GM23338 (cell line): Measurements from ENCODE around the gene CACNG7. TPM values are rescaled to one million over a fixed set of nuclear protein-coding genes. Genes with fewer than 3 reads are reported as not detected.

Experiments used
- ATAC-seq: fragments of 200-7000 bp; cut with Tn5 transposase; 3 replicates; pipeline ENCODE4 v1.9.1; 2020
- DNase-seq: peaks from one replicate; pipeline ENCODE4 v3.0.0-alpha.2; 2015; ENCODE audit warnings: low spot score
- H2AFZ ChIP-seq: fragments of 200-600 bp; sonication (generic); 2 replicates; pipeline ENCODE4 v1.8.0; 2016; ENCODE audit warnings: antibody characterized with exemption, mild to moderate bottlenecking, moderate library complexity
- H3F3A ChIP-seq: fragments of 200-600 bp; sonication (generic); replicated peaks from 2 replicates; pipeline ENCODE4 v1.8.0; 2017; ENCODE audit warnings: antibody characterized with exemption, mixed run types, low read depth
- H3K27ac ChIP-seq: fragments of 200-600 bp; sonication (generic); 2 replicates; pipeline ENCODE4 v1.6.1; 2016; ENCODE audit warnings: low read depth
- H3K27me3 ChIP-seq: fragments of 200-600 bp; sonication (generic); 2 replicates; pipeline ENCODE4 v1.8.0; 2016; ENCODE audit warnings: mild to moderate bottlenecking, mixed run types, moderate library complexity; ENCODE audit not compliant: insufficient read depth
- H3K36me3 ChIP-seq: fragments of 200-600 bp; sonication (generic); 2 replicates; pipeline ENCODE4 v1.8.0; 2016; ENCODE audit warnings: mild to moderate bottlenecking; ENCODE audit not compliant: insufficient read depth
- H3K4me1 ChIP-seq: fragments of 200-600 bp; sonication (generic); 2 replicates; pipeline ENCODE4 v1.8.0; 2016; ENCODE audit warnings: mild to moderate bottlenecking, moderate library complexity; ENCODE audit not compliant: insufficient read depth
- H3K4me2 ChIP-seq: fragments of 200-600 bp; sonication (generic); 2 replicates; pipeline ENCODE4 v1.7.1; 2017; ENCODE audit warnings: mixed run types
- H3K4me3 ChIP-seq: fragments of 200-600 bp; sonication (generic); 2 replicates; pipeline ENCODE4 v1.6.1; 2016; ENCODE audit warnings: mixed run types
- H3K79me2 ChIP-seq: fragments of 200-600 bp; sonication (generic); replicated peaks from 2 replicates; pipeline ENCODE4 v1.8.0; 2017; ENCODE audit warnings: mild to moderate bottlenecking; ENCODE audit not compliant: insufficient read depth
- H3K9me2 ChIP-seq: fragments of 200-600 bp; sonication (generic); 2 replicates; pipeline ENCODE4 v1.8.0; 2017; ENCODE audit not compliant: insufficient read depth
- H4K20me1 ChIP-seq: fragments of 200-600 bp; sonication (generic); replicated peaks from 2 replicates; pipeline ENCODE4 v1.8.0; 2017; ENCODE audit warnings: mild to moderate bottlenecking; ENCODE audit not compliant: insufficient read depth
- H3K27ac Mint-ChIP-seq: 2 replicates; pipeline ENCODE4 v1.8.0; 2020; ENCODE audit warnings: inconsistent platforms, mild to moderate bottlenecking, moderate library complexity, mixed read lengths
- H3K27me3 Mint-ChIP-seq: 3 replicates; pipeline ENCODE4 v1.8.0; 2022; ENCODE audit warnings: low read depth, mild to moderate bottlenecking, moderate library complexity, mixed read lengths, inconsistent platforms; ENCODE audit not compliant: insufficient read depth, poor library complexity
- H3K36me3 Mint-ChIP-seq: 3 replicates; pipeline ENCODE4 v1.8.0; 2021; ENCODE audit warnings: low read depth, mild to moderate bottlenecking, inconsistent platforms, moderate library complexity, mixed read lengths
- H3K4me1 Mint-ChIP-seq: 3 replicates; pipeline ENCODE4 v1.8.0; 2020; ENCODE audit warnings: mild to moderate bottlenecking, inconsistent platforms, mixed read lengths
- H3K4me3 Mint-ChIP-seq: 3 replicates; pipeline ENCODE4 v1.8.0; 2021; ENCODE audit warnings: moderate library complexity, mild to moderate bottlenecking, inconsistent platforms, mixed read lengths
- H3K9me3 Mint-ChIP-seq: 3 replicates; pipeline ENCODE4 v1.8.0; 2020; ENCODE audit warnings: moderate library complexity, mild to moderate bottlenecking, inconsistent platforms, mixed read lengths
- POLR2AphosphoS5 ChIP-seq: IDR thresholded peaks from 2 replicates; pipeline ENCODE4 v1.6.1; 2016; ENCODE audit warnings: antibody characterized with exemption, low read depth
- polyA plus RNA-seq: library from polyadenylated mRNA; unstranded; fragments of >200 nt; fragmentation: Nextera tagmentation; extraction: Ambion mirVana; gene quantifications from 2 replicates; pipeline ENCODE4 v1.2.1, GENCODE V29; 2016
- total RNA-seq: library from RNA; depleted of rRNA; stranded (reverse); fragments of >200 nt; shearing (Covaris generic); gene quantifications from 2 replicates; pipeline ENCODE4 v1.2.3, GENCODE V29; 2014
- TF ChIP-seq, protein P1 (sequence below): fragments of 250-450 bp; sonication (Bioruptor Pico); IDR thresholded peaks from 2 replicates; pipeline ENCODE4 v1.5.0; 2020; ENCODE audit warnings: mild to moderate bottlenecking, moderate library complexity

CACNG7 gene
- total and polyA plus RNA-seq, 2 experiments from 2014 or later, result 9.8 to 15.6 TPM

DNA sequence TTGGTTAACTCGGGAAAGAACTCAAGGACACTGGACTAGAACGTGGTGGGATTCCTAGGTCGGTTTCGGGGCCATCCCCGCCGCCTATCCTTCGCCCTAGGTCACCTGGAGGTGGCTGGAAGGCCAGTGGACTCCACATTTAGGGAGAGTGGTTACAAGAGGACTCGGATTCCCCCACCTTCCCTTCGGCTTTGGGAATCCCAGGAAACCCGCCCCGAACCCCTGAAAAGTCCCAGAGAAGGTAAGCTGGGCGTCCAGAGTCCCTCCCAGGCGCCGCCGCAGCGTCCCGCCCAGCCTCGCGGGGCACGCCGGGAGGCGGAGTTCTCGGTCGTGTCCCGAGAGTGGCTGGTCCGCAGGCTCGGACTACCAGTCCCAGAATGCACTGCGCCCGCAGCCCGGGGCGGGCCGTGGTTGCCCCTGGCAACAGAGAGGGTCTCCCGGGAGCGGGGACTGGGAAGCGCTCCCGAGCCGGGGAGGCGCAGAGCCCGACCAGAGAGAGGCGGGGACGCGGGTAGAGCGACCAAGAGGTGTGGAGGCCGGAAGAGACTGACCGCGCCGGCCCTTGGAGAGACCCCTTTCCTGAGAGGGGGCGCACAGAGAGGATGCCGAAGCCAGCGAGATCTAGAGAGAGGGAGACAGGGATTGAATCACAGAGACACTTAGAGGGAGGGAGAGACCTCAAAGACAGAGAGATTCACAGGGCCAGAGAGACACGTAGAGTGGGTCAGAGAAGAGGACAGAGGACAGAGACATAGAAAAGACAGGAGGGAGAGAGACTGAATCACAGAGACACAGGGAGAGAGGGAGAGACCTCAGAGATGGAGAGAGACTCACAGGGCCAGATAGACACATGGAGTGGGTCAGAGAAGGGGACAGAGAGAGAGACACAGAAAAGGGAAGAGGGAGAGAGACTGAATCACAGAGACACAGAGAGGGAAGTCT, 29.7 kb upstream of the CACNG7 start (continued):
- TF ChIP-seq, protein P1, sequence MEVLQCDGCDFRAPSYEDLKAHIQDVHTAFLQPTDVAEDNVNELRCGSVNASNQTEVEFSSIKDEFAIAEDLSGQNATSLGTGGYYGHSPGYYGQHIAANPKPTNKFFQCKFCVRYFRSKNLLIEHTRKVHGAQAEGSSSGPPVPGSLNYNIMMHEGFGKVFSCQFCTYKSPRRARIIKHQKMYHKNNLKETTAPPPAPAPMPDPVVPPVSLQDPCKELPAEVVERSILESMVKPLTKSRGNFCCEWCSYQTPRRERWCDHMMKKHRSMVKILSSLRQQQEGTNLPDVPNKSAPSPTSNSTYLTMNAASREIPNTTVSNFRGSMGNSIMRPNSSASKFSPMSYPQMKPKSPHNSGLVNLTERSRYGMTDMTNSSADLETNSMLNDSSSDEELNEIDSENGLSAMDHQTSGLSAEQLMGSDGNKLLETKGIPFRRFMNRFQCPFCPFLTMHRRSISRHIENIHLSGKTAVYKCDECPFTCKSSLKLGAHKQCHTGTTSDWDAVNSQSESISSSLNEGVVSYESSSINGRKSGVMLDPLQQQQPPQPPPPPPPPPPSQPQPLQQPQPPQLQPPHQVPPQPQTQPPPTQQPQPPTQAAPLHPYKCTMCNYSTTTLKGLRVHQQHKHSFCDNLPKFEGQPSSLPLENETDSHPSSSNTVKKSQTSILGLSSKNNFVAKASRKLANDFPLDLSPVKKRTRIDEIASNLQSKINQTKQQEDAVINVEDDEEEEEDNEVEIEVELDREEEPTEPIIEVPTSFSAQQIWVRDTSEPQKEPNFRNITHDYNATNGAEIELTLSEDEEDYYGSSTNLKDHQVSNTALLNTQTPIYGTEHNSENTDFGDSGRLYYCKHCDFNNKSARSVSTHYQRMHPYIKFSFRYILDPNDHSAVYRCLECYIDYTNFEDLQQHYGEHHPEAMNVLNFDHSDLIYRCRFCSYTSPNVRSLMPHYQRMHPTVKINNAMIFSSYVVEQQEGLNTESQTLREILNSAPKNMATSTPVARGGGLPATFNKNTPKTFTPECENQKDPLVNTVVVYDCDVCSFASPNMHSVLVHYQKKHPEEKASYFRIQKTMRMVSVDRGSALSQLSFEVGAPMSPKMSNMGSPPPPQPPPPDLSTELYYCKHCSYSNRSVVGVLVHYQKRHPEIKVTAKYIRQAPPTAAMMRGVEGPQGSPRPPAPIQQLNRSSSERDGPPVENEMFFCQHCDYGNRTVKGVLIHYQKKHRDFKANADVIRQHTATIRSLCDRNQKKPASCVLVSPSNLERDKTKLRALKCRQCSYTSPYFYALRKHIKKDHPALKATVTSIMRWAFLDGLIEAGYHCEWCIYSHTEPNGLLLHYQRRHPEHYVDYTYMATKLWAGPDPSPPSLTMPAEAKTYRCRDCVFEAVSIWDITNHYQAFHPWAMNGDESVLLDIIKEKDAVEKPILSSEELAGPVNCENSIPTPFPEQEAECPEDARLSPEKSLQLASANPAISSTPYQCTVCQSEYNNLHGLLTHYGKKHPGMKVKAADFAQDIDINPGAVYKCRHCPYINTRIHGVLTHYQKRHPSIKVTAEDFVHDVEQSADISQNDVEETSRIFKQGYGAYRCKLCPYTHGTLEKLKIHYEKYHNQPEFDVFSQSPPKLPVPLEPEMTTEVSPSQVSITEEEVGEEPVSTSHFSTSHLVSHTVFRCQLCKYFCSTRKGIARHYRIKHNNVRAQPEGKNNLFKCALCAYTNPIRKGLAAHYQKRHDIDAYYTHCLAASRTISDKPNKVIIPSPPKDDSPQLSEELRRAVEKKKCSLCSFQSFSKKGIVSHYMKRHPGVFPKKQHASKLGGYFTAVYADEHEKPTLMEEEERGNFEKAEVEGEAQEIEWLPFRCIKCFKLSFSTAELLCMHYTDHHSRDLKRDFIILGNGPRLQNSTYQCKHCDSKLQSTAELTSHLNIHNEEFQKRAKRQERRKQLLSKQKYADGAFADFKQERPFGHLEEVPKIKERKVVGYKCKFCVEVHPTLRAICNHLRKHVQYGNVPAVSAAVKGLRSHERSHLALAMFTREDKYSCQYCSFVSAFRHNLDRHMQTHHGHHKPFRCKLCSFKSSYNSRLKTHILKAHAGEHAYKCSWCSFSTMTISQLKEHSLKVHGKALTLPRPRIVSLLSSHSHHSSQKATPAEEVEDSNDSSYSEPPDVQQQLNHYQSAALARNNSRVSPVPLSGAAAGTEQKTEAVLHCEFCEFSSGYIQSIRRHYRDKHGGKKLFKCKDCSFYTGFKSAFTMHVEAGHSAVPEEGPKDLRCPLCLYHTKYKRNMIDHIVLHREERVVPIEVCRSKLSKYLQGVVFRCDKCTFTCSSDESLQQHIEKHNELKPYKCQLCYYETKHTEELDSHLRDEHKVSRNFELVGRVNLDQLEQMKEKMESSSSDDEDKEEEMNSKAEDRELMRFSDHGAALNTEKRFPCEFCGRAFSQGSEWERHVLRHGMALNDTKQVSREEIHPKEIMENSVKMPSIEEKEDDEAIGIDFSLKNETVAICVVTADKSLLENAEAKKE (CRISPR knock-in tag), result no peak

- DNase-seq (peak; percentile 71), ATAC-seq (peak; percentile 12)
- Mint-ChIP-seq H3K9me3 (no peaks in the 10 kb centered on the region), H3K4me3 (no peak overlapping the region), H3K27me3 (peaks cover 29% of the 10 kb centered on the region), H3K27ac (no peak overlapping the region), H3K36me3 (peaks cover 3% of the 10 kb centered on the region), H3K4me1 (peaks cover 23% of the 10 kb centered on the region)
- peaks cover 38% of the 10 kb centered on the region for H3K4me1 ChIP-seq
- H4K20me1 ChIP-seq, result no peaks in the 10 kb centered on the region
- peak overlapping the region; percentile 81 for H3K4me2 ChIP-seq
- H3K27ac ChIP-seq, result peak overlapping the region; percentile 76
- no peak for TF ChIP-seq POLR2AphosphoS5
- no peaks in the 10 kb centered on the region for H3K79me2 ChIP-seq
- peak overlapping the region; percentile 89 for H3K4me3 ChIP-seq
- H3K27me3 ChIP-seq, result peaks cover 11% of the 10 kb centered on the region
- H2AFZ ChIP-seq, result no peak overlapping the region
- H3K36me3 ChIP-seq, result no peaks in the 10 kb centered on the region
- H3K9me2 ChIP-seq, result no peaks in the 10 kb centered on the region
- peaks cover 27% of the 10 kb centered on the region for H3F3A ChIP-seq
Observed at GRCh38 chr19:53880711-53881481, 28.2 kb upstream of the CACNG7 start.
